HAP-1 (cell line): ENCODE results near the gene FCSK.
"Not testable (repeated sequence)": the region's sequence is repeated elsewhere in the genome, so short reads cannot be mapped to it uniquely, and the experiment has no call there.

Source experiments
- DNase-seq, 2 experiments: peaks; one replicate each; pipeline ENCODE4 v3.0.0-alpha.2; 2016 to 2020; ENCODE audit warnings: low spot score in 2 of 2
- H3K27me3 ChIP-seq: fragments of 250-450 bp; sonication (Bioruptor Pico); 2 replicates; pipeline ENCODE4 v1.5.1; 2020; ENCODE audit warnings: low read depth, mild to moderate bottlenecking, moderate library complexity
- H3K36me3 ChIP-seq: fragments of 250-450 bp; sonication (Bioruptor Pico); replicated peaks from 2 replicates; pipeline ENCODE4 v1.5.1; 2020; ENCODE audit warnings: mild to moderate bottlenecking
- H3K4me1 ChIP-seq: fragments of 250-450 bp; sonication (Bioruptor Pico); 2 replicates; pipeline ENCODE4 v1.5.1; 2020; ENCODE audit warnings: mild to moderate bottlenecking
- H3K4me3 ChIP-seq: fragments of 250-450 bp; sonication (Bioruptor Pico); 2 replicates; pipeline ENCODE4 v1.5.1; 2020; ENCODE audit warnings: mild to moderate bottlenecking, moderate library complexity
- H3K9me3 ChIP-seq: fragments of 250-450 bp; sonication (Bioruptor Pico); 2 replicates; pipeline ENCODE4 v1.5.1; 2020; ENCODE audit warnings: mild to moderate bottlenecking, moderate library complexity
- in situ Hi-C: fragments of 300-500 bp; cut with MboI; formaldehyde crosslinking; loops from 3 replicates; pipeline ENCODE4 v1.14.3; 2020; ENCODE audit warnings: low sequenced_read_pairs, inconsistent platforms, mixed read lengths

Gene FCSK

DNA sequence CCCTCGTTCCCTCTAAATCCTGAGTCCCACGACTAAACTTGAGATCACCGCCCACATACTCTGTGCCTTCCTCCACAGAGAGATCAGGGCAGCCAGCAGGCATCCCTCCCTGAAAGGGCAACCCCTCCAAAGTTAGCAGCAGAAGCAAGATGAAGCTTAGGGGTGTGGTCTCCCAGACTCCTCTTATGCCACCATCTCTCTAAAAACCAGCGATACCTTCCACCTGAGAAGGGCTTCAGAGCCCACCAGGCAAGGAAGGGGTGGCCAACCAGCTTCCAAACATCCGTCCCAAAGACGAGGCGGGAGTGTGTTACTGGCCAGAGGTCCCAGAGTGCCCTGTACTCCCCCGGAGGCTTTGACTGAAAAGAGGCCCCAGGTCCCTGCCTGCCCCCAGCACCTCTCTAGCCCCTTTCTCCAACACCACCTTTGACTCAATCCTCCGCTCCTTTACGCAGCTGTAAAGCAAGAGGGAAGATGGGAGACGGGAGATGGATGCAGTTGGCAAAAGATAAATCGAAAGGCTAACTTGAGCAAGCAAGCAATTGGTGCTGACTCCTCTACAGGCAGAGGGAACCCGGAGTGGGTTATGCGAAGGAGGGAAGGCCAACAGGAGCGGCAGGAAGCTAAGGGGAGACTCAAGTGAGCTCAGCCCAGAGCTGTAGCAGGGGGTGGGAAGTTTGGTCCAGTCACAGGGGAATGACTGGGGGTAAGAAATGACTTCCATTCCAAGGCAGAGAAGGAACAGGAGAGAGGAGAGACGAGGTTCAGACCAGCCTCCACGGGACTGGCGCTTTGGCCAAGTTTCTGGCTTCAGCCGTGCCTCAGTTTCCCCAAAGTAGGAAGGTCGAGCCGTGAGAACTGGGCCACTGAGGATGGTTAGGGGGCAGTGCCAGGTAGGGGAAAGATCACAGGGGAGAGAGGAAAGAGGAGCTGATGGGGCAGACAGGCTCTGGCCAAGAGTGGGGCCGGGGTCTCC is 16.5 kb upstream of the FCSK start:
- in situ Hi-C loops, result no loop called here

GRCh38 chr16:70438585-70438968 is 15.8 kb upstream of the FCSK start:
- H3K4me3 ChIP-seq, result peak overlapping the region; percentile 58
- H3K36me3 ChIP-seq, result no peaks in the 10 kb centered on the region; the same call in 1 of the 2 replicates
- H3K9me3 ChIP-seq, result no peaks in the 10 kb centered on the region
- DNase-seq, result peak in 1 of 2 experiments; percentile 58
- H3K27me3 ChIP-seq, result no peaks in the 10 kb centered on the region
- in situ Hi-C loops, result no loop called here
- peaks cover 17% of the 10 kb centered on the region for H3K4me1 ChIP-seq

More for the DNA sequence above, 16.5 kb upstream of the FCSK start:
- H3K36me3 ChIP-seq, result no peaks in the 10 kb centered on the region; the same call in 1 of the 2 replicates
- peaks cover 17% of the 10 kb centered on the region for H3K4me1 ChIP-seq
- H3K4me3 ChIP-seq, result peak overlapping the region; percentile 58
- no peaks in the 10 kb centered on the region for H3K9me3 ChIP-seq
- peak in 1 of 2 experiments; percentile 48 for DNase-seq
- H3K27me3 ChIP-seq, result no peaks in the 10 kb centered on the region

- H3K9me3 ChIP-seq, result no peaks in the 10 kb centered on the region
- DNase-seq, result peak; percentile 89 to 97
- H3K4me1 ChIP-seq, result peaks cover 17% of the 10 kb centered on the region
- H3K36me3 ChIP-seq, result no peaks in the 10 kb centered on the region; the same call in 1 of the 2 replicates
- no peaks in the 10 kb centered on the region for H3K27me3 ChIP-seq
- H3K4me3 ChIP-seq, result peak within 1 kb of the TSS; percentile 58
- in situ Hi-C loops, result no loop called here
These were observed 15.2 kb upstream of the FCSK start, which contains the start of gene ST3GAL2 for GRCh38 chr16:70438969-70439862. TSS of gene ST3GAL2 (minus strand) at chr16:70439100. CDS start at chr16:70398530, 40,570 bp downstream.

DNA sequence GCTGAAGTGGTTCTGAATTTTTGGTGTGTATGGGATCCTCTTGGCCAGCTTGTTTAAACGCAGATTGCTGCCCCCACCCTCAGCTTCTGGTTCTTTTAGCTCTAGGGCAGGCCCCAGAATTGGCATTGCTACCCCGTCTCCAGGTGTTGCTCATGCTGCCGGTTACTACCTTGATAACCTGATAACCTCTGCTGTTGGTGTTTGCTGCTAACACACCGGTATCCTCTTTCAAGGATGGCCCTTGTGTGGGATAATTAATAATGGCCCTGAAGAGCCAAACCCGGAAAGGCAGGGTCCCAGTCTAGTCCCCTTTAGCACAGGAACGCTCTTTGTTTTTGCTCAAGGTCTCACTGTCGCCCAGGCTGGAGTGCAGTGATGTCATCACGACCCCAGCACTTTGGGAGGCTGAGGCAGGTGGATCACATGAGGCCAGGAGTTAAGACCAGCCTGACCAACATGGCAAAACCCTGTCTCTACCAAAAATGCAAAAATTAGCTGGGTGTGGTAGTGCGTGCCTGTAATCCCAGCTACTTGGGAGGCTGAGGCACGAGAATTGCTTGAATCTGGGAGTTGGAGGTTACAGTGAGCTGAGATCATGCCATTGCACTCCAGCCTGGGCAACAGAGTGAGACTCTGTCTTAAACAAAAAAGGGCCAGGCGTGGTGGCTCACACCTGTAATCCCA is 14.2 kb upstream of the FCSK start:
- no peaks in the 10 kb centered on the region for H3K9me3 ChIP-seq
- no peak overlapping the region for H3K4me3 ChIP-seq
- in situ Hi-C loops, result no loop called here
- no peaks in the 10 kb centered on the region for H3K27me3 ChIP-seq
- no peak for DNase-seq
- H3K36me3 ChIP-seq, result no peaks in the 10 kb centered on the region
- H3K4me1 ChIP-seq, result peaks cover 17% of the 10 kb centered on the region

GRCh38 chr16:70441406-70441990 is 12.9 kb upstream of the FCSK start:
- in situ Hi-C loops, result no loop called here
- DNase-seq, result no peak
- H3K36me3 ChIP-seq, result no peaks in the 10 kb centered on the region

GRCh38 chr16:70442344-70442743 is 12.1 kb upstream of the FCSK start:
- no peak overlapping the region for H3K4me3 ChIP-seq
- DNase-seq, result no peak
- H3K27me3 ChIP-seq, result no peaks in the 10 kb centered on the region
- in situ Hi-C loops, result no loop called here
- H3K36me3 ChIP-seq, result no peaks in the 10 kb centered on the region
- H3K9me3 ChIP-seq, result no peaks in the 10 kb centered on the region
- H3K4me1 ChIP-seq, result peaks cover 16% of the 10 kb centered on the region

More at GRCh38 chr16:70441406-70441990, 12.9 kb upstream of the FCSK start:
- no peaks in the 10 kb centered on the region for H3K27me3 ChIP-seq
- no peak overlapping the region for H3K4me3 ChIP-seq
- H3K4me1 ChIP-seq, result peaks cover 15% of the 10 kb centered on the region
- no peaks in the 10 kb centered on the region for H3K9me3 ChIP-seq

- no peak overlapping the region for H3K4me3 ChIP-seq
- in situ Hi-C loops, result no loop called here
- H3K4me1 ChIP-seq, result peaks cover 9% of the 10 kb centered on the region; the same call in 1 of the 2 replicates
- H3K27me3 ChIP-seq, result no peaks in the 10 kb centered on the region
- H3K9me3 ChIP-seq, result no peaks in the 10 kb centered on the region
- H3K36me3 ChIP-seq, result no peaks in the 10 kb centered on the region
- DNase-seq, result no peak
These were observed 9.9 kb upstream of the FCSK start for GRCh38 chr16:70444249-70445063.

GRCh38 chr16:70448075-70448474 is 6.3 kb upstream of the FCSK start:
- in situ Hi-C loops, result no loop called here

DNA sequence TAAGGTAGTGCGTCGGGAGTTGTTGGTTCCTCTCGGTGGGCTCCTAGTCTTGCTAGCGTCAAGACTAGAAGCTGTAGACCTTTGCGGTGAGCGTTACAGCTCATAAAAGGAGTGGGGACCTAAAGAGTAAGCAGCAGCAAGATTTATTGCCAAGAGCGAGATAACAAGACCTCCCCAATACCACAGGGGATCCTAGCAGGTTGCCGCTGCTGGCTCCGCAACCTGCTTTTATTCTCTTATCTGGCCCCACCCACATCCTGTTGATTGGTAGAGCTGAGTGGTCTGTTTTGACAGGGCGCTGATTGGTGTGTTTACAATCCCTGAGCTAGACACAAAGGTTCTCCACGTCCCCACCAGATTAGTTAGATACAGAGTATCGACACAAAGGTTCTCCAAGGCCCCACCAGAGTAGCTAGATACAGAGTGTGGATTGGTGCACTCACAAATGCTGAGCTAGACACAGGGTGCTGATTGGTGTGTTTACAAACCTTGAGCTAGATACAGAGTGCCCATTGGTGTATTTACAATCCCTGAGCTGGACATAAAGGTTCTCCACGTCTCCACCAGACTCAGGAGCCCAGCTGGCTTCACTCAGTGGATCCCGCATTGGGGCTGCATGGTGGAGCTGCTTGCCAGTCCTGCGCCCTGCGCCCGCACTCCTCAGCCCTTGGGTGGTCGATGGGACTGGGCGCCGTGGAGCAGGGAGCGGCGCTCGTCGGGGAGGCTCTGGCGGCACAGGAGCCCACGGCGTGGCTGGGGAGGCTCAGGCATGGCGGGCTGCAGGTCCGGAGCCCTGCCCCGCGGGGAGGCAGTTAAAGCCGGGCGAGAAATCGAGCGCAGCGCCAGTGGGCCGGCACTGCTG is 4.0 kb upstream of the FCSK start:
- H3K4me3 ChIP-seq, H3K36me3 ChIP-seq, in situ Hi-C loops, H3K27me3 ChIP-seq, H3K9me3 ChIP-seq, DNase-seq: not testable (repeated sequence)
- H3K4me1 ChIP-seq, result peaks cover 11% of the 10 kb centered on the region

More at GRCh38 chr16:70448075-70448474, 6.3 kb upstream of the FCSK start:
- no peaks in the 10 kb centered on the region for H3K9me3 ChIP-seq
- no peak for DNase-seq
- no peaks in the 10 kb centered on the region for H3K27me3 ChIP-seq
- no peaks in the 10 kb centered on the region for H3K36me3 ChIP-seq
- no peak overlapping the region for H3K4me3 ChIP-seq
- peaks cover 5% of the 10 kb centered on the region; the same call in 1 of the 2 replicates for H3K4me1 ChIP-seq

DNA sequence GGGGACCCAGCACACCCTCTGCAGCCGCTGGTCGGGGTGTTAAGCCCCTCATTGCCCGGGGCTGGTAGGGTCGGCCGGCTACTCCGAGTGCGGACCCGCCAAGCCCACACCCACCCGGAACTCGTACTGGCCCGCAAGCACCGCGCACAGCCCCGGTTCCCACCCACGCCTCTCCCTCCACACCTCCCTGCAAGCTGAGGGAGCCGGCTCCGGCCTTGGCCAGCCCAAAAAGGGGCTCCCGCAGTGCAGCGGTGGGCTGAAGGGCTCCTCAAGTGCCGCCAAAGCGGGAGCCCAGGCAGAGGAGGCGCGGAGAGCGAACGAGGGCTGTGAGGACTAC is 3.4 kb upstream of the FCSK start:
- DNase-seq, H3K27me3 ChIP-seq, in situ Hi-C loops, H3K36me3 ChIP-seq, H3K4me3 ChIP-seq, H3K9me3 ChIP-seq: not testable (repeated sequence)
- peaks cover 11% of the 10 kb centered on the region for H3K4me1 ChIP-seq

GRCh38 chr16:70453117-70453891 is 1.1 kb upstream of the FCSK start:
- Histone ChIP-seq H3K4me3 (peak overlapping the region; percentile 90), H3K4me1 (peaks cover 6% of the 10 kb centered on the region), H3K27me3 (no peaks in the 10 kb centered on the region), H3K9me3 (no peaks in the 10 kb centered on the region), H3K36me3 (no peaks in the 10 kb centered on the region; the same call in 1 of the 2 replicates)
- in situ Hi-C loops, result no loop called here
- DNase-seq, result no peak
